Activated CD8-positive, alpha-beta T cell treated with anti-CD3 and anti-CD28 coated beads for 36 hours (primary cell): ENCODE measurements around the gene RELB. TPM values are rescaled to one million over a fixed set of nuclear protein-coding genes. Genes with fewer than 3 reads are reported as not detected.

Source experiments
- ATAC-seq: fragments of 200-7000 bp; cut with Tn5 transposase; one replicate; pipeline ENCODE4 v1.10.0; 2021; ENCODE audit warnings: mild to moderate bottlenecking, moderate library complexity
- CTCF ChIA-PET: fragments of 350-600 bp; sonication (Branson Sonifier 250); formaldehyde crosslinking; loops from one replicate; lab custom pipeline; 2021; ENCODE audit warnings: antibody characterized with exemption; lab: Charles Lee
- POLR2A ChIA-PET: fragments of 350-600 bp; sonication (Branson Sonifier 250); formaldehyde crosslinking; loops from one replicate; lab custom pipeline; 2021; ENCODE audit warnings: antibody characterized with exemption; lab: Charles Lee
- DNase-seq: peaks from one replicate; pipeline ENCODE4 v3.0.0-alpha.2; 2020
- H3K27ac Mint-ChIP-seq: one replicate; pipeline ENCODE4 v1.8.0; 2021; ENCODE audit warnings: mild to moderate bottlenecking, mixed read lengths
- H3K27me3 Mint-ChIP-seq: one replicate; pipeline ENCODE4 v1.8.0; 2021; ENCODE audit warnings: mixed read lengths
- H3K36me3 Mint-ChIP-seq: one replicate; pipeline ENCODE4 v1.8.0; 2021; ENCODE audit warnings: low read depth, mixed read lengths
- H3K4me1 Mint-ChIP-seq: one replicate; pipeline ENCODE4 v1.8.0; 2021; ENCODE audit warnings: low read depth, mixed read lengths
- H3K4me3 Mint-ChIP-seq: one replicate; pipeline ENCODE4 v1.8.0; 2021; ENCODE audit warnings: mild to moderate bottlenecking, moderate library complexity, mixed read lengths
- H3K9me3 Mint-ChIP-seq: one replicate; pipeline ENCODE4 v1.8.0; 2021; ENCODE audit warnings: mixed read lengths
- CTCF ChIP-seq: fragments of 200-600 bp; IDR thresholded peaks from one replicate; pipeline ENCODE4 v1.8.0; 2022; ENCODE audit warnings: antibody characterized with exemption, mild to moderate bottlenecking
- intact Hi-C: fragments of 100-400 bp; cut with micrococcal nuclease; formaldehyde crosslinking; loops from one replicate; pipeline ENCODE4 v1.10.0; 2022
- total RNA-seq, 2 experiments: library from RNA; stranded (reverse); gene quantifications; one replicate each; pipeline ENCODE4 v1.2.3, GENCODE V29; 2021

RELB gene
- total RNA-seq, 2 experiments from 2014 or later, result 37.6 to 37.9 TPM

GRCh38 chr19:44972802-44973201, 28.5 kb upstream of the RELB start:
- Mint-ChIP-seq H3K4me3 (no peak overlapping the region), H3K27me3 (no peaks in the 10 kb centered on the region), H3K27ac (no peak overlapping the region), H3K9me3 (no peaks in the 10 kb centered on the region), H3K4me1 (peaks cover 3% of the 10 kb centered on the region), H3K36me3 (peaks cover 15% of the 10 kb centered on the region)
- ChIA-PET POLR2A (no interaction called here), CTCF (no interaction called here)
- intact Hi-C loops, result no loop called here
- no peak for TF ChIP-seq CTCF
- DNase-seq, result no peak
- no peak for ATAC-seq

GRCh38 chr19:44973982-44974735, 27.1 kb upstream of the RELB start:
- Mint-ChIP-seq H3K27ac (no peak overlapping the region), H3K27me3 (no peaks in the 10 kb centered on the region), H3K36me3 (peaks cover 16% of the 10 kb centered on the region), H3K4me3 (no peak overlapping the region), H3K9me3 (no peaks in the 10 kb centered on the region), H3K4me1 (peaks cover 3% of the 10 kb centered on the region)
- ChIA-PET POLR2A (no interaction called here), CTCF (interaction anchor here (1.1 to 1.7 kb wide), 3 partner anchors 12 to 71 kb away, joined by 3 to 6 read pairs (median 3); no protein-coding TSS in a partner anchor)
- intact Hi-C loops, result no loop called here
- TF ChIP-seq CTCF, result no peak
- ATAC-seq, result no peak
- no peak for DNase-seq

GRCh38 chr19:44974857-44975256, 26.4 kb upstream of the RELB start:
- no peak for ATAC-seq
- ChIA-PET POLR2A (no interaction called here), CTCF (interaction anchor here (1.1 to 1.7 kb wide), 3 partner anchors 11 to 71 kb away, joined by 3 to 6 read pairs (median 3); no protein-coding TSS in a partner anchor)
- H3K4me3 Mint-ChIP-seq, result no peak overlapping the region
- no peak for DNase-seq
- TF ChIP-seq CTCF, result no peak
- no peaks in the 10 kb centered on the region for H3K9me3 Mint-ChIP-seq
- H3K36me3 Mint-ChIP-seq, result peaks cover 17% of the 10 kb centered on the region
- H3K27me3 Mint-ChIP-seq, result no peaks in the 10 kb centered on the region
- no peak overlapping the region for H3K27ac Mint-ChIP-seq
- H3K4me1 Mint-ChIP-seq, result peaks cover 3% of the 10 kb centered on the region
- intact Hi-C loops, result no loop called here

GRCh38 chr19:44975444-44975843, 25.8 kb upstream of the RELB start:
- ChIA-PET POLR2A (no interaction called here), CTCF (interaction anchor here (1.0 to 1.4 kb wide), 3 partner anchors 13 to 72 kb away, joined by 3 to 4 read pairs (median 3); no protein-coding TSS in a partner anchor)
- DNase-seq, result no peak
- Mint-ChIP-seq H3K36me3 (peaks cover 19% of the 10 kb centered on the region), H3K4me1 (peaks cover 3% of the 10 kb centered on the region), H3K4me3 (no peak overlapping the region), H3K27me3 (no peaks in the 10 kb centered on the region), H3K9me3 (no peaks in the 10 kb centered on the region), H3K27ac (no peak overlapping the region)
- no peak for ATAC-seq
- intact Hi-C loops, result no loop called here
- TF ChIP-seq CTCF, result no peak

GRCh38 chr19:44984005-44984404, 17.3 kb upstream of the RELB start:
- Mint-ChIP-seq H3K9me3 (no peaks in the 10 kb centered on the region), H3K4me1 (no peaks in the 10 kb centered on the region), H3K27me3 (no peaks in the 10 kb centered on the region), H3K4me3 (no peak overlapping the region), H3K27ac (peak overlapping the region; percentile 5), H3K36me3 (peaks cover 7% of the 10 kb centered on the region)
- no peak for DNase-seq
- no peak for TF ChIP-seq CTCF
- ChIA-PET POLR2A (no interaction called here), CTCF (interaction anchor here (0.6 to 0.9 kb wide), 2 partner anchors 76 to 94 kb away, joined by 3 read pairs; no protein-coding TSS in a partner anchor)
- ATAC-seq, result no peak
- intact Hi-C loops, result no loop called here
